NOMO-1 (cell line): ENCODE results near the gene ATRAID.

ENCODE experiments used
- DNase-seq, 2 experiments: peaks; one replicate each; lab custom pipeline; 2025; ENCODE audit not compliant: unreplicated experiment in 2 of 2; lab: John Stamatoyannopoulos, UW

Gene ATRAID

GRCh38 chr2:27247893-27248292 is 36.1 kb downstream of the ATRAID start:
- no peak for DNase-seq

- DNase-seq, result no peak
Observed at GRCh38 chr2:27249159-27249890, 37.5 kb downstream of the ATRAID start.

- DNase-seq, result peak; percentile 43 to 56
Observed at GRCh38 chr2:27249891-27250651, 38.2 kb downstream of the ATRAID start.

GRCh38 chr2:27250652-27251379 is 39.0 kb downstream of the ATRAID start:
- DNase-seq, result no peak

- DNase-seq, result no peak
Observed at GRCh38 chr2:27251766-27252165, 39.9 kb downstream of the ATRAID start.

GRCh38 chr2:27255187-27255586 is 43.3 kb downstream of the ATRAID start:
- DNase-seq, result no peak

- DNase-seq, result no peak
Observed at GRCh38 chr2:27255660-27256059, 43.8 kb downstream of the ATRAID start.

GRCh38 chr2:27256855-27257454 is 45.1 kb downstream of the ATRAID start:
- no peak for DNase-seq

- no peak for DNase-seq
Observed at GRCh38 chr2:27258051-27258450, 46.2 kb downstream of the ATRAID start.

GRCh38 chr2:27261241-27261925 is 49.5 kb downstream of the ATRAID start:
- no peak for DNase-seq

GRCh38 chr2:27261926-27262298 is 50.1 kb downstream of the ATRAID start:
- no peak for DNase-seq

GRCh38 chr2:27262379-27263286 is 50.8 kb downstream of the ATRAID start, which contains the start of gene SLC30A3:
SLC30A3 (minus strand) TSS chr2:27263047; CDS start chr2:27262906, 141 bp downstream.
- DNase-seq, result peak; percentile 29 to 32

- no peak for DNase-seq
Observed at GRCh38 chr2:27263287-27264252, 51.7 kb downstream of the ATRAID start.

- peak in 1 of 2 experiments; percentile 12 for DNase-seq
Observed at GRCh38 chr2:27264253-27264752, 52.5 kb downstream of the ATRAID start.

- DNase-seq, result peak; percentile 29 to 30
Observed at GRCh38 chr2:27264753-27265535, 53.1 kb downstream of the ATRAID start.

- DNase-seq, result no peak
Observed at GRCh38 chr2:27265536-27265870, 53.7 kb downstream of the ATRAID start.
